Mucosa of descending colon (tissue), 3 donors: ENCODE data around the gene DPH1. TPM values are rescaled to one million over a fixed set of nuclear protein-coding genes. Genes with fewer than 3 reads are reported as not detected.
"Not testable (repeated sequence)": the region's sequence is repeated elsewhere in the genome, so short reads cannot be mapped to it uniquely, and the experiment has no call there.

Experiments used
- ATAC-seq: fragments of 200-7000 bp; cut with Tn5 transposase; one replicate; pipeline ENCODE4 v1.9.1; 2020; ENCODE audit warnings: mild to moderate bottlenecking, moderate library complexity
- DNase-seq, 3 donors: peaks; one replicate each; pipeline ENCODE4 v3.0.0-alpha.2; 2020
- H3K36me3 ChIP-seq: fragments of 200-600 bp; one replicate; pipeline ENCODE4 v1.8.0; 2021; ENCODE audit warnings: low read depth, mild to moderate bottlenecking
- H3K4me1 ChIP-seq: fragments of 200-600 bp; one replicate; pipeline ENCODE4 v1.8.0; 2021; ENCODE audit warnings: low read depth, mild to moderate bottlenecking
- H3K4me3 ChIP-seq: fragments of 200-600 bp; one replicate; pipeline ENCODE4 v1.8.0; 2021; ENCODE audit warnings: mild to moderate bottlenecking
- H3K9me3 ChIP-seq: fragments of 200-600 bp; one replicate; pipeline ENCODE4 v1.8.0; 2021; ENCODE audit warnings: mild to moderate bottlenecking
- intact Hi-C, 2 donors: fragments of 100-400 bp; cut with DNase I in 1 of 2; cut with micrococcal nuclease in 1 of 2; formaldehyde crosslinking; loops; one replicate each; pipeline versions ENCODE4 v1.11.0 to v1.11.1; 2022; cut with DNase I, micrococcal nuclease
- long read RNA-seq, 2 donors: library from polyadenylated mRNA; unstranded; transcript quantifications; one replicate each; pipeline ENCODE4 v2.0.0, GENCODE V29; 2019 to 2021
- total RNA-seq, 3 donors: library from RNA; stranded (reverse); fragmentation: NEBNext Ultra II Directional in 2 of 3; extraction: Animal tissue kit (Norgen Biotek cat#: 25700) in 2 of 3; gene quantifications; one replicate each; pipeline versions ENCODE4 v1.2.1 to v1.2.4, GENCODE V29; 2021 to 2023
- TF ChIP-seq, protein P1 (sequence below): fragments of 200-600 bp; IDR thresholded peaks from one replicate; pipeline ENCODE4 v1.8.0; 2022; ENCODE audit warnings: antibody characterized with exemption, mild to moderate bottlenecking
- donor health status: DM: no; HTN: no; CAD: no; lungs with moderate emphysema.
- donor health status: DM: no; HTN: no; CAD: no.
- donor health status: DM: no; HTN: yes; CAD: no.

DPH1 gene
- 10 to 100 TPM; 33.1 to 43.7 (median 42.2) TPM for total RNA-seq
- long read RNA-seq, donor 1, transcript DPH1-201 (13 exons, 2,221 nt) = major isoform, 8 of 26 reads
- long read RNA-seq, donor 1, partial matches to known transcripts = 12 of 26 reads
- long read RNA-seq, donor 1, other reads (novel, unspliced or antisense) = 3 of 26 reads
- long read RNA-seq, donor 2, transcript DPH1-201 (13 exons, 2,221 nt) = major isoform, 9 of 11 reads
- long read RNA-seq, donor 2, partial matches to known transcripts = 0 of 11 reads
- long read RNA-seq, donor 2, other reads (novel, unspliced or antisense) = 2 of 11 reads

DNA sequence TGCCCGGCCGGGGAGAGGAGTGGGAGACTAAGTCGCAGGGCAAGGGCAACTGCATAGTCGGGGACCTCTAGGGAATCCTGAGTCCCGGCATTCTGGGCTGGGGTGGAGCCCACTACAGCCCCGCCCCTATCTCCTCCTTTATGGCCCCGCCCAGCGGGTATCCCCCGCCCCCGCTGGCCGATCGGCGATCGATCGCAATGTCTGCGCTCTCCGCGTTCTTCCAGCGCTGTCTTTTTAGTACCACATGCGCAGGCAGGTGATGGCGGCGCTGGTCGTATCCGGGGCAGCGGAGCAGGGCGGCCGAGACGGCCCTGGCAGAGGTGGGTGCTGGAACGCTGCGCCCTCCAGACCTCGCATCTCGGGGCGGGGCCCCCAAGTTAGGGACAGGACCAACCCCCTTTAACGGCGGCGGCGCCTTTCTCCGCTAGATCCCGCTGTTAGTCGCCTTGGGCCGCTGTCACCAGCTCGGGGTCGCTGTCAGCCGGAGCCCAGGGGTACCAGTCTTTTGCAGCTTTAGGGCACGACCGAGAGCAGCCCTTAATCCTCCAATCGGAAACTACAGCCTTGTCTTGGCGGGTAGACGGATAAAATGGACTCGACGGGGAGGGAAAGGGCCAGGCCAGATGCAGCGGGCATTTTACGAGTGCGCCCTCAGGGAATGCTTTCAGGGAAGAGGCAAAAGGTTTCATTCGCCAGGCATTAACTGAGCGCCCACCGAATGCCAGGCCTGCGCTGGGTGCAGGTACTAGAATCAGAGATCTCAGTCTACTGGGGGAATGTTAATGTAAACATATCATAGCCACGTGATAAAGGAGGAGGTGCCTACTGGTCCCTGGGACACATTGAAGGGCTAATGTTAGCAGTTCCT, at the start of gene DPH1:
Gene DPH1, plus strand, starts transcription at position 243 of the 868 bp plus-strand sequence. Its CDS starts 17 bp downstream, at position 260.
- peaks cover 20% of the 10 kb centered on the region for H3K4me1 ChIP-seq
- TF ChIP-seq, protein P1, sequence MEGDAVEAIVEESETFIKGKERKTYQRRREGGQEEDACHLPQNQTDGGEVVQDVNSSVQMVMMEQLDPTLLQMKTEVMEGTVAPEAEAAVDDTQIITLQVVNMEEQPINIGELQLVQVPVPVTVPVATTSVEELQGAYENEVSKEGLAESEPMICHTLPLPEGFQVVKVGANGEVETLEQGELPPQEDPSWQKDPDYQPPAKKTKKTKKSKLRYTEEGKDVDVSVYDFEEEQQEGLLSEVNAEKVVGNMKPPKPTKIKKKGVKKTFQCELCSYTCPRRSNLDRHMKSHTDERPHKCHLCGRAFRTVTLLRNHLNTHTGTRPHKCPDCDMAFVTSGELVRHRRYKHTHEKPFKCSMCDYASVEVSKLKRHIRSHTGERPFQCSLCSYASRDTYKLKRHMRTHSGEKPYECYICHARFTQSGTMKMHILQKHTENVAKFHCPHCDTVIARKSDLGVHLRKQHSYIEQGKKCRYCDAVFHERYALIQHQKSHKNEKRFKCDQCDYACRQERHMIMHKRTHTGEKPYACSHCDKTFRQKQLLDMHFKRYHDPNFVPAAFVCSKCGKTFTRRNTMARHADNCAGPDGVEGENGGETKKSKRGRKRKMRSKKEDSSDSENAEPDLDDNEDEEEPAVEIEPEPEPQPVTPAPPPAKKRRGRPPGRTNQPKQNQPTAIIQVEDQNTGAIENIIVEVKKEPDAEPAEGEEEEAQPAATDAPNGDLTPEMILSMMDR = no peak
- H3K4me3 ChIP-seq = peak within 1 kb of the TSS; percentile 92
- intact Hi-C loops = loop anchor here (5.0 kb wide), 1 partner anchor 123 kb away; no protein-coding TSS in a partner anchor
- H3K9me3 ChIP-seq = no peaks in the 10 kb centered on the region
- no peaks in the 10 kb centered on the region for H3K36me3 ChIP-seq
- peak; percentile 95 for ATAC-seq
- DNase-seq = peak; percentile 91 to 93 (median 92)

DNA sequence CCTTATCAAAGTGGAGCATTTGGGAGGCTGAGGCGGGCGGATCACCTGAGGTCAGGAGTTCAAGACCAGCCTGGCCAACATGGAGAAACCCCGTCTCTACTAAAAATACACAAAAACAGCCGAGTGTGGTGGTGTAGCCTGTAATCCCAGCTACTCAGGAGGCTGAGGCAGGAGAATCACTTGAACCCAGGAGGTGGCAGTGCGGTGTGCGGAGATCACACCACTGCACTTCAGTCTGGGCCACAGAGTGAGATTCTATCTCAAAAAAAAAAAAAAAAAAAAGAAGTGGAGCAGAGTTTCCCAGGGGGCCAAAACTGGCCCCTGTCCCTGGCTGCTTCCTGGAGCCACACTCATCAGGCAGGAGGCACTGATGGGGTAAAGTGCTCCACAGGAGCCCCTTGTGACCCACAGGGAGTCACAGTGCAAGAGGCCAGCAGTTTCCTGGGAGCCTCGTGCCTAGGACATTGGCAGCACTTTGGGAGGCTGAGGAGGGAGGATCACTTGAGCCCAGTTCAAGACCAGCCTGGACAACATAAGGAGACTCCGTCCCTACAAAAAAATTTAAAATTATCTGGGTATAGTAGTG, 49.2 kb upstream of the DPH1 start:
- H3K9me3 ChIP-seq = no peaks in the 10 kb centered on the region
- intact Hi-C loops = no loop called here

DNA sequence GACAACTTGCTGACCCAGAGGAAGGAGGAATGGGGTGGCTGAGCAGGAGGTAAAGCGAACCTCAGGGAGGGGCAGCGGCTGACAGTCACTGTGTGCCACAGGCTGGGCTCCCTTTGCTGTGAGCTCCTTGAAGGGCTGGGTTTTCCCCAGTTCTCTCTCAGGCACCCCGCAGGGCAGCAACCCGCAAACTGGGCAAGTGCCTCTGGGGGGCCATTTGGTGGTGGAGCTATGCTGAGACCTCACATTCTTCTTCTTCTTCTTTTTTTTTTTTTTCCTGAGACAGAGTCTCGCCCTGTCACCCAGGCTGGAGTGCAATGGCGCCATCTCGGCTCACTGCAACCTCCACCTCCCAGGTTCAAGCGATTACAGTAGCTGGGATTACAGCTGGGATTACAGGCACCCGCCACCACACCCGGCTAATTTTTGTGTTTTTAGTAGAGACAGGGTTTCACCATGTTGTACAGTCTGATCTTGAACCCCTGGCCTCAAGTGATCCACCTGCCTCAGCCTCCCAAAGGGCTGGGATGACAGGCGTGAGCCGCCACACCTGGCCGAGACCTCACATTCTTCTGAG, 47.1 kb upstream of the DPH1 start:
- DNase-seq, intact Hi-C loops, ATAC-seq, H3K4me1 ChIP-seq, H3K36me3 ChIP-seq, H3K9me3 ChIP-seq, H3K4me3 ChIP-seq: not testable (repeated sequence)

More for the DNA sequence above, 49.2 kb upstream of the DPH1 start:
- TF ChIP-seq, protein P1 = no peak
- no peaks in the 10 kb centered on the region for H3K36me3 ChIP-seq
- DNase-seq (no peak), ATAC-seq (no peak)
- no peaks in the 10 kb centered on the region for H3K4me1 ChIP-seq
- no peak overlapping the region for H3K4me3 ChIP-seq

DNA sequence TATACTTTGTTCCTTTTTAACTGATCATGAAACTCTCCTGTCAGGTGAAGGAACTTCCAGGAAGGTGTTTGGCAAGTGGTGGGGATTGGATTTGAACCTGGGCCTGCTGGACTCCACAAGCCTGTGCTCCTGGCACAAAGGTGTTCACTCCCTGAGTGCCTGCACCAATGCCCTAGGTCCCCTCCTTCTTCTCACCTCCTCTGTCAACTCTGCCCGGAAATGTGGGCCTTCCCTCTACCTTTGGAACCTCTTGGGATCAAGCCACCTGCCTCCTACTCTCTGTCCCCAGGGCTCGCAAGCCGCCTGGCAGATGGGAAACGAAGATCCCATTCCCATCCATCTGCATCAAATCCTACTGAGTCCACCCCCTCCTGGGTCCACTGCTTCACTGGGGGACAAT, 44.9 kb upstream of the DPH1 start:
- intact Hi-C loops = no loop called here
- H3K4me3 ChIP-seq = no peak overlapping the region
- no peaks in the 10 kb centered on the region for H3K9me3 ChIP-seq
- ATAC-seq (no peak), DNase-seq (no peak)
- no peaks in the 10 kb centered on the region for H3K36me3 ChIP-seq
- H3K4me1 ChIP-seq = no peaks in the 10 kb centered on the region
- TF ChIP-seq, protein P1 = no peak

DNA sequence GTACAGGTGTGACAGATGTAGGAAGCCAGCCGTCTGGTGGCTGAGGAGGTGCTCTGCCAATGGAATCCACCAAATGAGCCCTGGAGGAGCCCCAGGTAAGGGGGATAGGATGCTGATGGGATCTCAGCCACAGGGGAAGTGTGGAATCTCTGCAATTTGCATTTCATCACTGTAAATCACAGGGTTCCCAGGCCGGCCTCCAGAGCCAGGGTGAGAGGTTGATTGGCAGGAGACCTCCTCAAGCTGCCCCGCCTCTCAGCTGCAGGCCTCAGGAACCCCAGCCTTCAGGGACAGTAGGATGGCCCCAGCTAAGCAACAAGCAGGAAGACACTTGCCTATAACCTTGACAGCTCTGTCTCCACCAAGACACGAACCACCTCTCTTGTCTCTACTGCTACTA, 44.3 kb upstream of the DPH1 start:
- Histone ChIP-seq H3K36me3 (no peaks in the 10 kb centered on the region), H3K4me1 (no peaks in the 10 kb centered on the region), H3K4me3 (no peak overlapping the region), H3K9me3 (no peaks in the 10 kb centered on the region)
- no peak for ATAC-seq
- TF ChIP-seq, protein P1 = no peak
- DNase-seq = no peak
- intact Hi-C loops = no loop called here
